ENCODE measurements around the gene CEP131. TPM values are rescaled to one million over a fixed set of nuclear protein-coding genes. Genes with fewer than 3 reads are reported as not detected.

Gene CEP131
- total RNA-seq, 1 donor from 2014 or later, result 8.9 TPM

- intact Hi-C loops (cut with DNase I), result no loop called here
- no peak for ATAC-seq
- DNase-seq (ENCODE audit: missing footprints), result peak; percentile 47
Observed at GRCh38 chr17:81210868-81211267, 11.9 kb downstream of the CEP131 start.

GRCh38 chr17:81210466-81210865, 12.3 kb downstream of the CEP131 start:
- intact Hi-C loops (cut with DNase I), result no loop called here
- DNase-seq (ENCODE audit: missing footprints), result peak; percentile 54
- ATAC-seq, result no peak

GRCh38 chr17:81209141-81209540, 13.6 kb downstream of the CEP131 start:
- ATAC-seq, result no peak
- DNase-seq (ENCODE audit: missing footprints), result peak; percentile 35
- intact Hi-C loops (cut with DNase I), result no loop called here

- ATAC-seq (no peak), DNase-seq (ENCODE audit: missing footprints) (peak; percentile 4)
- intact Hi-C loops (cut with DNase I), result no loop called here
Observed at GRCh38 chr17:81208651-81209050, 14.1 kb downstream of the CEP131 start.

- intact Hi-C loops (cut with DNase I), result no loop called here
- no peak for ATAC-seq
Observed at GRCh38 chr17:81207610-81208581, 14.9 kb downstream of the CEP131 start.

GRCh38 chr17:81206657-81207056, 16.1 kb downstream of the CEP131 start:
- no peak for ATAC-seq
- no peak for DNase-seq (ENCODE audit: missing footprints)
- intact Hi-C loops (cut with DNase I), result no loop called here

More at GRCh38 chr17:81207610-81208581, 14.9 kb downstream of the CEP131 start:
- DNase-seq (ENCODE audit: missing footprints), result no peak

GRCh38 chr17:81206166-81206565, 16.6 kb downstream of the CEP131 start:
- ATAC-seq, result no peak
- no peak for DNase-seq (ENCODE audit: missing footprints)
- intact Hi-C loops (cut with DNase I), result no loop called here

GRCh38 chr17:81204578-81204977, 18.2 kb downstream of the CEP131 start:
- intact Hi-C loops (cut with DNase I), result no loop called here
- no peak for DNase-seq (ENCODE audit: missing footprints)
- ATAC-seq, result no peak

- intact Hi-C loops (cut with DNase I), result no loop called here
- DNase-seq (ENCODE audit: missing footprints) (no peak), ATAC-seq (no peak)
Observed at GRCh38 chr17:81203136-81203535, 19.6 kb downstream of the CEP131 start.

- ATAC-seq (no peak), DNase-seq (ENCODE audit: missing footprints) (no peak)
- intact Hi-C loops (cut with DNase I), result no loop called here
Observed at GRCh38 chr17:81202318-81202717, 20.4 kb downstream of the CEP131 start.

GRCh38 chr17:81200695-81201580, 21.8 kb downstream of the CEP131 start:
- intact Hi-C loops (cut with DNase I), result loop anchor here (2.0 kb wide), 1 partner anchor 58 kb away; no protein-coding TSS in a partner anchor

GRCh38 chr17:81200201-81200600, 22.6 kb downstream of the CEP131 start:
- intact Hi-C loops (cut with DNase I), result loop anchor here (2.0 kb wide), 1 partner anchor 57 kb away; no protein-coding TSS in a partner anchor
- no peak for ATAC-seq
- no peak for DNase-seq (ENCODE audit: missing footprints)

More at GRCh38 chr17:81200695-81201580, 21.8 kb downstream of the CEP131 start:
- no peak for DNase-seq (ENCODE audit: missing footprints)
- ATAC-seq, result peak; percentile 41

- intact Hi-C loops (cut with DNase I), result no loop called here
Observed at GRCh38 chr17:81199482-81199830, 23.3 kb downstream of the CEP131 start.

GRCh38 chr17:81198826-81199481, 23.8 kb downstream of the CEP131 start:
- intact Hi-C loops (cut with DNase I), result no loop called here
- ATAC-seq, result no peak
- DNase-seq (ENCODE audit: missing footprints), result no peak

More at GRCh38 chr17:81199482-81199830, 23.3 kb downstream of the CEP131 start:
- DNase-seq (ENCODE audit: missing footprints) (no peak), ATAC-seq (no peak)

GRCh38 chr17:81197831-81198490, 24.8 kb downstream of the CEP131 start:
- ATAC-seq, result no peak
- no peak for DNase-seq (ENCODE audit: missing footprints)
- intact Hi-C loops (cut with DNase I), result no loop called here

GRCh38 chr17:81197409-81197795, 25.4 kb downstream of the CEP131 start:
- intact Hi-C loops (cut with DNase I), result no loop called here
- DNase-seq (ENCODE audit: missing footprints), result no peak

GRCh38 chr17:81196505-81197408, 26.0 kb downstream of the CEP131 start:
- intact Hi-C loops (cut with DNase I), result no loop called here
- DNase-seq (ENCODE audit: missing footprints) (no peak), ATAC-seq (no peak)

More at GRCh38 chr17:81197409-81197795, 25.4 kb downstream of the CEP131 start:
- no peak for ATAC-seq
